Spleen (tissue), 7 donors: ENCODE results near the gene HGFAC.
A peak's percentile ranks its signal among the peaks of the same experiment; 100 is the strongest.

ENCODE experiments used
- CTCF ChIP-seq, 11 experiments: fragments of 200-600 bp in 7 of 11; fragments of 450-650 bp in 4 of 11; sonication (generic) in 4 of 11; IDR thresholded peaks in 8 of 11; conservative IDR thresholded peaks in 3 of 11; 1 replicate in 7 of 11; 2 replicates in 4 of 11; pipeline versions ENCODE4 v1.4.0 to v1.8.0; 2016 to 2021; ENCODE audit warnings: antibody characterized with exemption in 11 of 11, inconsistent platforms in 4 of 11, mild to moderate bottlenecking in 1 of 11
- POLR2AphosphoS5 ChIP-seq, 3 donors: sonication (generic); formaldehyde crosslinking; IDR thresholded peaks; one replicate each; pipeline ENCODE4 v1.5.1; 2017; ENCODE audit warnings: antibody characterized with exemption in 3 of 3
- donor health status: DM: no; HTN: no; CAD: no; lungs with moderate emphysema.
- donor health status: DM: no; HTN: no; CAD: no.
- donor health status: DM: no; HTN: no; CAD: no.

- TF ChIP-seq POLR2AphosphoS5 (IDR thresholded peaks at IDR 0.05) (peak in 1 of 3 donors; percentile 51), CTCF (IDR thresholded peaks at IDR 0.05 in 8 of 11, conservative IDR thresholded peaks at IDR 0.05 in 3 of 11) (no peak)
Measured at GRCh38 chr4:3497095-3497494, 55.3 kb downstream of the HGFAC start.
